Mesenchymal stem cell (in vitro differentiated cells and primary cell): ENCODE results near the gene ZSCAN9.
A peak's percentile ranks its signal among the peaks of the same experiment; 100 is the strongest.

Source experiments
- DNase-seq: peaks from one replicate; pipeline ENCODE4 v3.0.0-alpha.2; 2013
- H2AFZ ChIP-seq: one replicate; pipeline ENCODE4 v1.6.1; 2013; ENCODE audit warnings: low read depth, mild to moderate bottlenecking, control low read depth, inconsistent platforms, low read length, moderate library complexity
- H2AK5ac ChIP-seq: 2 replicates; pipeline ENCODE4 v1.6.1; 2013; ENCODE audit warnings: low read length, moderate library complexity, mild to moderate bottlenecking, inconsistent platforms; ENCODE audit not compliant: severe bottlenecking
- H2BK120ac ChIP-seq: one replicate; pipeline ENCODE4 v1.6.1; 2013; ENCODE audit warnings: low read depth, mild to moderate bottlenecking, inconsistent platforms, low read length, moderate library complexity
- H2BK12ac ChIP-seq, 2 experiments: one replicate each; pipeline ENCODE4 v1.6.1; 2013; ENCODE audit warnings: inconsistent platforms in 2 of 2, low read length in 2 of 2, mild to moderate bottlenecking in 2 of 2, moderate library complexity in 2 of 2, control low read depth in 1 of 2
- H2BK15ac ChIP-seq: one replicate; pipeline ENCODE4 v1.6.1; 2013; ENCODE audit warnings: mild to moderate bottlenecking, low read depth, inconsistent platforms; ENCODE audit not compliant: poor library complexity, severe bottlenecking
- H2BK5ac ChIP-seq: 2 replicates; pipeline ENCODE4 v1.6.1; 2013; ENCODE audit warnings: low read depth, mild to moderate bottlenecking, low read length, control low read depth, inconsistent platforms; ENCODE audit not compliant: poor library complexity, severe bottlenecking
- H3K14ac ChIP-seq, 2 experiments: one replicate each; pipeline ENCODE4 v1.6.1; 2013; ENCODE audit warnings: inconsistent platforms in 2 of 2, low read length in 2 of 2, control low read depth in 1 of 2, mild to moderate bottlenecking in 1 of 2, moderate library complexity in 1 of 2
- H3K18ac ChIP-seq, 2 experiments: one replicate each; pipeline ENCODE4 v1.6.1; 2013; ENCODE audit warnings: inconsistent platforms in 2 of 2, low read length in 2 of 2, control low read depth in 1 of 2, low read depth in 1 of 2, mild to moderate bottlenecking in 1 of 2
- H3K23ac ChIP-seq, 2 experiments: one replicate each; pipeline ENCODE4 v1.6.1; 2013; ENCODE audit warnings: inconsistent platforms in 2 of 2, low read length in 2 of 2, mild to moderate bottlenecking in 2 of 2, moderate library complexity in 2 of 2, control low read depth in 1 of 2
- H3K27ac ChIP-seq: 2 replicates; pipeline ENCODE4 v1.5.1; 2013; ENCODE audit warnings: mild to moderate bottlenecking, moderate library complexity, low read length, control low read depth, inconsistent platforms; ENCODE audit not compliant: poor library complexity, severe bottlenecking
- H3K27me3 ChIP-seq, 2 experiments: 2 replicates each; pipeline versions ENCODE4 v1.6.1 to v1.7.0; 2013; ENCODE audit warnings: low read length in 2 of 2, mild to moderate bottlenecking in 2 of 2, moderate library complexity in 2 of 2, control low read depth in 1 of 2, inconsistent platforms in 1 of 2; ENCODE audit not compliant: control insufficient read depth in 1 of 2, insufficient read depth in 1 of 2
- H3K36me3 ChIP-seq, 2 experiments: 2 replicates each; pipeline versions ENCODE4 v1.6.1 to v1.7.0; 2013; ENCODE audit warnings: low read length in 2 of 2, control low read depth in 1 of 2, inconsistent platforms in 1 of 2, low read depth in 1 of 2, mild to moderate bottlenecking in 1 of 2; ENCODE audit not compliant: insufficient read depth in 2 of 2, control insufficient read depth in 1 of 2
- H3K4ac ChIP-seq, 2 experiments: one replicate each; pipeline ENCODE4 v1.6.1; 2013; ENCODE audit warnings: inconsistent platforms in 2 of 2, low read length in 2 of 2, mild to moderate bottlenecking in 2 of 2, moderate library complexity in 2 of 2, control low read depth in 1 of 2, low read depth in 1 of 2
- H3K4me1 ChIP-seq: 2 replicates; pipeline ENCODE4 v1.6.1; 2013; ENCODE audit warnings: low read depth, low read length, control low read depth; ENCODE audit not compliant: control insufficient read depth, insufficient read depth
- H3K4me2 ChIP-seq: 2 replicates; pipeline ENCODE4 v1.6.1; 2013; ENCODE audit warnings: low read length, mild to moderate bottlenecking, inconsistent platforms; ENCODE audit not compliant: poor library complexity, severe bottlenecking
- H3K4me3 ChIP-seq, 2 experiments: 2 replicates each; pipeline versions ENCODE4 v1.5.1 to v1.7.0; 2013; ENCODE audit warnings: low read length in 2 of 2, mild to moderate bottlenecking in 2 of 2, control low read depth in 1 of 2, low read depth in 1 of 2; ENCODE audit not compliant: insufficient read depth in 1 of 2
- H3K79me1 ChIP-seq: replicated peaks from 2 replicates; pipeline ENCODE4 v1.6.1; 2013; ENCODE audit warnings: mild to moderate bottlenecking, control low read depth, low read length, inconsistent platforms; ENCODE audit not compliant: poor library complexity, severe bottlenecking
- H3K9ac ChIP-seq: 2 replicates; pipeline ENCODE4 v1.7.0; 2013; ENCODE audit warnings: mild to moderate bottlenecking, low read length, moderate library complexity
- H3K9me3 ChIP-seq: 2 replicates; pipeline ENCODE4 v1.7.0; 2013; ENCODE audit warnings: mild to moderate bottlenecking, low read length; ENCODE audit not compliant: control insufficient read depth
- H4K8ac ChIP-seq: one replicate; pipeline ENCODE4 v1.6.1; 2013; ENCODE audit warnings: inconsistent platforms, mild to moderate bottlenecking, low read length, moderate library complexity
- H4K91ac ChIP-seq: one replicate; pipeline ENCODE4 v1.6.1; 2013; ENCODE audit warnings: mild to moderate bottlenecking, low read length, inconsistent platforms
- WGBS: methylation state at CpG from one replicate; pipeline ENCODE4 v1.1.7; 2013; ENCODE audit warnings: mixed read lengths; 5-methylcytosine and 5-hydroxymethylcytosine counted together

Gene ZSCAN9

GRCh38 chr6:28269492-28269891 is 44.4 kb downstream of the ZSCAN9 start:
- Histone ChIP-seq H2BK5ac (no peak overlapping the region), H3K27ac (peak overlapping the region; percentile 81)

GRCh38 chr6:28274888-28275287 is 49.8 kb downstream of the ZSCAN9 start:
- DNase-seq: no peak
- Histone ChIP-seq H3K36me3 (peaks cover 13 to 63% of the 10 kb centered on the region in 2 experiments), H4K8ac (no peak overlapping the region), H3K9me3 (no peaks in the 10 kb centered on the region), H3K4ac (no peak overlapping the region), H3K9ac (no peak overlapping the region), H2BK12ac (no peak overlapping the region), H3K23ac (no peak overlapping the region), H3K79me1 (peaks cover 19% of the 10 kb centered on the region), H3K4me2 (no peak overlapping the region), H3K4me1 (no peaks in the 10 kb centered on the region), H4K91ac (no peak overlapping the region), H3K18ac (no peak overlapping the region), H2BK5ac (no peak overlapping the region), H2AK5ac (no peak overlapping the region), H3K27me3 (no peaks in the 10 kb centered on the region), H3K27ac (no peak overlapping the region), H3K4me3 (no peak overlapping the region), H2BK120ac (no peak overlapping the region), H3K14ac (no peak overlapping the region), H2BK15ac (no peak overlapping the region), H2AFZ (no peak overlapping the region)

More at GRCh38 chr6:28269492-28269891, 44.4 kb downstream of the ZSCAN9 start:
- Histone ChIP-seq H3K4me1 (peaks cover 3% of the 10 kb centered on the region), H3K23ac (no peak overlapping the region), H2BK12ac (no peak overlapping the region), H3K14ac (no peak overlapping the region), H4K8ac (no peak overlapping the region), H2BK15ac (no peak overlapping the region), H3K27me3 (no peaks in the 10 kb centered on the region), H3K4me3 (no peak overlapping the region), H3K9ac (peak overlapping the region; percentile 47), H2AFZ (no peak overlapping the region), H3K9me3 (no peaks in the 10 kb centered on the region), H3K18ac (no peak overlapping the region), H3K4ac (no peak overlapping the region), H3K79me1 (peaks cover 21% of the 10 kb centered on the region), H4K91ac (no peak overlapping the region), H3K36me3 (peaks cover 10 to 30% of the 10 kb centered on the region in 2 experiments), H3K4me2 (no peak overlapping the region), H2AK5ac (no peak overlapping the region), H2BK120ac (no peak overlapping the region)
- DNase-seq: peak; percentile 85

- Histone ChIP-seq H3K79me1 (peaks cover 9% of the 10 kb centered on the region), H3K23ac (no peak overlapping the region), H2BK15ac (no peak overlapping the region), H4K8ac (no peak overlapping the region), H3K9me3 (no peaks in the 10 kb centered on the region), H2AK5ac (no peak overlapping the region), H3K18ac (no peak overlapping the region), H4K91ac (no peak overlapping the region), H3K14ac (no peak overlapping the region), H3K4ac (no peak overlapping the region), H3K36me3 (peaks cover 7 to 51% of the 10 kb centered on the region in 2 experiments), H2BK12ac (no peak overlapping the region), H2BK120ac (no peak overlapping the region), H2AFZ (no peak overlapping the region), H2BK5ac (no peak overlapping the region), H3K4me1 (no peaks in the 10 kb centered on the region), H3K27ac (no peak overlapping the region), H3K4me2 (no peak overlapping the region), H3K9ac (no peak overlapping the region), H3K27me3 (no peaks in the 10 kb centered on the region), H3K4me3 (no peak overlapping the region)
- WGBS: 70% methylated on average over 2 of the region's 3 CpGs
- no peak for DNase-seq
Observed at GRCh38 chr6:28277746-28278145, 52.7 kb downstream of the ZSCAN9 start.

GRCh38 chr6:28280595-28281287 is 55.7 kb downstream of the ZSCAN9 start:
- Histone ChIP-seq H2BK120ac (no peak overlapping the region), H4K91ac (no peak overlapping the region), H3K27me3 (no peaks in the 10 kb centered on the region), H3K4ac (no peak overlapping the region), H3K4me3 (peak overlapping the region in 1 of 2 experiments; percentile 95), H3K18ac (no peak overlapping the region), H3K9ac (peak overlapping the region; percentile 91), H3K14ac (no peak overlapping the region), H3K27ac (no peak overlapping the region), H3K23ac (no peak overlapping the region), H3K4me2 (peak overlapping the region; percentile 90), H3K4me1 (peaks cover 2% of the 10 kb centered on the region), H2BK12ac (no peak overlapping the region), H3K36me3 (peaks cover 13 to 40% of the 10 kb centered on the region in 2 experiments), H2BK5ac (no peak overlapping the region), H2AFZ (no peak overlapping the region), H2AK5ac (no peak overlapping the region), H3K79me1 (peaks cover 25% of the 10 kb centered on the region), H2BK15ac (no peak overlapping the region), H4K8ac (no peak overlapping the region), H3K9me3 (no peaks in the 10 kb centered on the region)
- 60% methylated on average over 1 of the region's 3 CpGs for WGBS
- no peak for DNase-seq
